H1 (cell line): ENCODE measurements around the gene BMI1. TPM values are rescaled to one million over a fixed set of nuclear protein-coding genes. Genes with fewer than 3 reads are reported as not detected.
A peak's percentile ranks its signal among the peaks of the same experiment; 100 is the strongest.

Source experiments
- CTCF ChIA-PET: fragments of 300-600 bp; sonication (Branson Sonifier 250); formaldehyde crosslinking; loops from one replicate; lab custom pipeline; 2021; ENCODE audit not compliant: partially characterized antibody; lab: Charles Lee
- POLR2A ChIA-PET: fragments of 300-600 bp; sonication (Branson Sonifier 250); formaldehyde crosslinking; loops from one replicate; lab custom pipeline; 2021; ENCODE audit warnings: inconsistent platforms; ENCODE audit not compliant: partially characterized antibody; lab: Charles Lee
- DNase-seq, 2 experiments: peaks; one replicate each; pipeline versions ENCODE4 v3.0.0 to v3.0.0-alpha.2; 2010 to 2022; ENCODE audit warnings: low spot score in 2 of 2, low read depth in 1 of 2, mixed read lengths in 1 of 2
- FAIRE-seq: peaks from 2 replicates; lab custom pipeline; 2011; peaks lifted over from hg19 to GRCh38; lab: Jason Lieb, UNC
- H2AFZ ChIP-seq: 2 replicates; pipeline ENCODE4 v1.8.1; 2012; ENCODE audit warnings: low read length, inconsistent platforms
- H2AK5ac ChIP-seq: 2 replicates; pipeline ENCODE4 v1.6.1; 2013; ENCODE audit warnings: low read depth, low read length
- H2BK120ac ChIP-seq: replicated peaks from 2 replicates; pipeline ENCODE3; 2013; ENCODE audit warnings: low read depth, low read length, inconsistent platforms
- H2BK12ac ChIP-seq: 2 replicates; pipeline ENCODE4 v1.6.1; 2013; ENCODE audit warnings: low read depth, low read length
- H2BK15ac ChIP-seq: 2 replicates; pipeline ENCODE4 v1.6.1; 2013; ENCODE audit warnings: low read length
- H2BK20ac ChIP-seq: 2 replicates; pipeline ENCODE4 v1.6.1; 2013; ENCODE audit warnings: low read length
- H2BK5ac ChIP-seq: 2 replicates; pipeline ENCODE4 v1.6.1; 2013; ENCODE audit warnings: low read depth, low read length
- H3K14ac ChIP-seq: 2 replicates; pipeline ENCODE4 v1.6.1; 2013; ENCODE audit warnings: inconsistent platforms; ENCODE audit not compliant: insufficient read length
- H3K18ac ChIP-seq: 2 replicates; pipeline ENCODE4 v1.6.1; 2013; ENCODE audit warnings: low read length; ENCODE audit errors: extremely low read depth
- H3K23ac ChIP-seq: 2 replicates; pipeline ENCODE4 v1.6.1; 2013; ENCODE audit warnings: inconsistent platforms; ENCODE audit not compliant: insufficient read length
- H3K23me2 ChIP-seq: 2 replicates; pipeline ENCODE4 v1.6.1; 2013; ENCODE audit warnings: low read depth, low read length
- H3K27ac ChIP-seq: 2 replicates; pipeline ENCODE4 v1.6.1; 2011; ENCODE audit warnings: low read depth, low read length, inconsistent platforms
- H3K27me3 ChIP-seq, 4 experiments: replicated peaks in 1 of 4; 1 replicate in 1 of 4; 2 replicates in 3 of 4; pipeline versions ENCODE4 v1.6.1 to v1.8.1; 2011 to 2013; ENCODE audit warnings: low read length in 3 of 4, mild to moderate bottlenecking in 3 of 4, inconsistent platforms in 2 of 4, mixed read lengths in 2 of 4, moderate library complexity in 1 of 4; ENCODE audit not compliant: control insufficient read depth in 3 of 4, insufficient read depth in 3 of 4; ENCODE audit errors: extremely low read depth in 1 of 4
- H3K36me3 ChIP-seq, 4 experiments: 2 replicates each; pipeline versions ENCODE4 v1.6.1 to v1.8.1; 2011 to 2013; ENCODE audit warnings: mild to moderate bottlenecking in 4 of 4, low read length in 3 of 4, moderate library complexity in 2 of 4, control low read depth in 1 of 4, inconsistent platforms in 1 of 4; ENCODE audit not compliant: insufficient read depth in 4 of 4, control insufficient read depth in 2 of 4
- H3K4ac ChIP-seq: replicated peaks from 2 replicates; pipeline ENCODE3; 2013; ENCODE audit warnings: low read length, low read depth, mixed read lengths, inconsistent platforms; ENCODE audit not compliant: insufficient read length
- H3K4me1 ChIP-seq, 4 experiments: replicated peaks in 1 of 4; 1 replicate in 1 of 4; 2 replicates in 3 of 4; pipeline versions ENCODE4 v1.6.1 to v1.8.1; 2011 to 2013; ENCODE audit warnings: low read length in 3 of 4, inconsistent platforms in 2 of 4, mixed read lengths in 1 of 4; ENCODE audit not compliant: insufficient read depth in 4 of 4, control insufficient read depth in 3 of 4
- H3K4me2 ChIP-seq, 2 experiments: 2 replicates each; pipeline versions ENCODE4 v1.6.1 to v1.8.1; 2011 to 2013; ENCODE audit warnings: low read depth in 2 of 2, low read length in 2 of 2, control low read depth in 1 of 2, inconsistent platforms in 1 of 2, mild to moderate bottlenecking in 1 of 2; ENCODE audit not compliant: insufficient read depth in 1 of 2
- H3K4me3 ChIP-seq, 4 experiments: fragments of 200-600, 300-600 bp in 1 of 4; sonication (generic), shearing (Covaris generic), sonication (Bioruptor Twin) in 1 of 4; 2 replicates each; pipeline versions ENCODE4 v1.5.1 to v1.8.1; 2011 to 2016; ENCODE audit warnings: low read length in 4 of 4, low read depth in 3 of 4, control low read depth in 2 of 4, inconsistent platforms in 2 of 4, mild to moderate bottlenecking in 2 of 4, mixed read lengths in 1 of 4, moderate library complexity in 1 of 4; ENCODE audit not compliant: insufficient read depth in 2 of 4; ENCODE audit errors: extremely low read depth in 1 of 4
- H3K56ac ChIP-seq: replicated peaks from 2 replicates; pipeline ENCODE3; 2013; ENCODE audit warnings: low read depth, mild to moderate bottlenecking, mixed read lengths, low read length, inconsistent platforms; ENCODE audit not compliant: insufficient read length
- H3K79me1 ChIP-seq: 2 replicates; pipeline ENCODE4 v1.6.1; 2013; ENCODE audit warnings: low read depth, low read length, control low read depth
- H3K79me2 ChIP-seq, 2 experiments: 2 replicates each; pipeline versions ENCODE4 v1.6.1 to v1.8.1; 2012 to 2013; ENCODE audit warnings: low read length in 2 of 2, mild to moderate bottlenecking in 2 of 2, inconsistent platforms in 1 of 2; ENCODE audit not compliant: insufficient read depth in 2 of 2, control insufficient read depth in 1 of 2
- H3K9ac ChIP-seq, 4 experiments: replicated peaks in 1 of 4; 1 replicate in 1 of 4; 2 replicates in 3 of 4; pipeline versions ENCODE4 v1.6.1 to v1.8.1; 2011 to 2013; ENCODE audit warnings: low read depth in 3 of 4, low read length in 3 of 4, control low read depth in 2 of 4, mild to moderate bottlenecking in 2 of 4, moderate library complexity in 2 of 4, inconsistent platforms in 1 of 4; ENCODE audit errors: extremely low read depth in 1 of 4
- H3K9me3 ChIP-seq, 2 experiments: 2 replicates each; pipeline versions ENCODE4 v1.6.1 to v1.8.1; 2012 to 2013; ENCODE audit warnings: mild to moderate bottlenecking in 2 of 2, moderate library complexity in 2 of 2, control low read depth in 1 of 2, inconsistent platforms in 1 of 2, low read depth in 1 of 2, low read length in 1 of 2, mixed read lengths in 1 of 2; ENCODE audit not compliant: insufficient read depth in 2 of 2
- H4K20me1 ChIP-seq, 2 experiments: replicated peaks in 1 of 2; 2 replicates each; pipeline versions ENCODE3 to v1.8.1; 2011 to 2013; ENCODE audit warnings: inconsistent platforms in 2 of 2, low read length in 2 of 2, mild to moderate bottlenecking in 1 of 2; ENCODE audit not compliant: insufficient read depth in 2 of 2, control insufficient read depth in 1 of 2
- H4K5ac ChIP-seq: 2 replicates; pipeline ENCODE4 v1.6.1; 2013; ENCODE audit warnings: low read length, low read depth, mixed read lengths, inconsistent platforms; ENCODE audit not compliant: insufficient read length
- H4K8ac ChIP-seq: 2 replicates; pipeline ENCODE4 v1.8.0; 2013; ENCODE audit warnings: mild to moderate bottlenecking, moderate library complexity, low read length, inconsistent platforms; ENCODE audit not compliant: insufficient read depth; ENCODE audit errors: extremely low read depth
- H4K91ac ChIP-seq: replicated peaks from 2 replicates; pipeline ENCODE3; 2013; ENCODE audit warnings: low read length, mixed read lengths, inconsistent platforms; ENCODE audit not compliant: insufficient read length
- ASH2L ChIP-seq: fragments of 200-600, 300-600 bp; sonication (generic); IDR thresholded peaks from one replicate; pipeline ENCODE4 v1.7.1; 2017; ENCODE audit warnings: low read length
- BACH1 ChIP-seq: IDR thresholded peaks from 2 replicates; pipeline ENCODE4 v1.6.1; 2012; ENCODE audit warnings: low read length, improper control_type of control experiment
- CHD1 ChIP-seq: IDR thresholded peaks from 2 replicates; pipeline ENCODE4 v1.6.1; 2012; ENCODE audit warnings: low read depth, low read length, improper control_type of control experiment
- CTCF ChIP-seq, 3 experiments: IDR thresholded peaks; 1 replicate in 2 of 3; 2 replicates in 1 of 3; pipeline versions ENCODE4 v1.5.1 to v1.6.1; 2011; ENCODE audit warnings: low read length in 3 of 3, mild to moderate bottlenecking in 3 of 3, inconsistent platforms in 2 of 3, low read depth in 1 of 3, moderate library complexity in 1 of 3; ENCODE audit not compliant: insufficient read depth in 1 of 3; ENCODE audit errors: control extremely low read depth in 1 of 3
- GTF2F1 ChIP-seq: IDR thresholded peaks from 2 replicates; pipeline ENCODE4 v1.6.1; 2012; ENCODE audit warnings: low read depth, low read length, improper control_type of control experiment, borderline replicate concordance
- KDM4A ChIP-seq: IDR thresholded peaks from one replicate; pipeline ENCODE4 v1.7.1; 2012; ENCODE audit warnings: low read depth, mild to moderate bottlenecking, moderate library complexity, low read length, inconsistent platforms; ENCODE audit not compliant: severe bottlenecking
- TAF1 ChIP-seq: IDR thresholded peaks from 2 replicates; pipeline ENCODE4 v1.6.1; 2011; ENCODE audit warnings: mild to moderate bottlenecking, low read depth, low read length
- YY1 ChIP-seq: IDR thresholded peaks from 2 replicates; pipeline ENCODE4 v1.6.1; 2011; ENCODE audit warnings: low read depth, mild to moderate bottlenecking, low read length
- WGBS, 2 experiments: shearing (Covaris generic) in 1 of 2; methylation state at CpG; one replicate each; pipeline versions ENCODE4 v1.1.6 to v1.1.7; 2013 to 2015; ENCODE audit warnings: low lambda C conversion rate in 2 of 2, mixed read lengths in 2 of 2, inconsistent platforms in 1 of 2, low coverage in 1 of 2, missing lambda C conversion rate in 1 of 2; ENCODE audit not compliant: insufficient replicate concordance in 2 of 2, insufficient coverage in 1 of 2, insufficient read length in 1 of 2; ENCODE audit errors: extremely low coverage in 1 of 2, missing lambda C conversion rate in 1 of 2; 5-methylcytosine and 5-hydroxymethylcytosine counted together
- polyA plus RNA-seq, 7 experiments: library from polyadenylated mRNA; depleted of rRNA in 3 of 7; stranded (reverse) in 5 of 7; unstranded in 2 of 7; fragments of >200 nt in 5 of 7; fragments of 200-250 nt in 2 of 7; gene quantifications; 1 replicate in 5 of 7; 2 replicates in 1 of 7; 4 replicates in 1 of 7; pipeline versions ENCODE4 v1.2.1 to v1.2.3, GENCODE V29; 2011 to 2013; ENCODE audit warnings: missing spikeins in 2 of 7, mixed read lengths in 2 of 7
- total RNA-seq: library from RNA; stranded (reverse); fragmentation: NEBNext Ultra II Directional; extraction: Animal tissue kit (Norgen Biotek cat#: 25700); gene quantifications from 2 replicates; pipeline ENCODE4 v1.2.1, GENCODE V29; 2021

The BMI1 gene
- total and polyA plus RNA-seq, 2 of the 8 experiments (the other 6 are each of a cell fraction or from before 2014, with no cell fraction given): 2.8 to 10.7 TPM

- Histone ChIP-seq H2BK15ac (no peak overlapping the region; the same call in 1 of the 2 replicates), H3K9ac (no peak overlapping the region; a peak in 3 of 7 replicates), H3K79me2 (no peaks in the 10 kb centered on the region), H3K14ac (no peak overlapping the region), H4K91ac (peak overlapping the region; percentile 71), H3K23ac (no peak overlapping the region), H3K4ac (no peak overlapping the region), H3K18ac (peak overlapping the region; percentile 65; the same call in 1 of the 2 replicates), H3K79me1 (no peaks in the 10 kb centered on the region), H4K8ac (peak overlapping the region; percentile 83; the same call in 1 of the 2 replicates), H2BK20ac (0 out of 2 replicates have a peak overlapping the region, but pooled peaks have one; percentile 65), H3K9me3 (no peaks in the 10 kb centered on the region; a peak in 1 of 4 replicates), H2BK120ac (no peak overlapping the region), H3K4me3 (peak overlapping the region; percentile 34 to 57 (median 48)), H3K27me3 (peaks cover 64 to 85% (median 75%) of the 10 kb centered on the region in 4 experiments), H2AFZ (peak overlapping the region; percentile 83; the same call in 1 of the 2 replicates), H3K4me1 (peaks cover 0 to 19% (median 9%) of the 10 kb centered on the region in 4 experiments; a peak in 6 of 7 replicates), H2AK5ac (no peak overlapping the region), H3K27ac (no peak overlapping the region), H2BK12ac (0 out of 2 replicates have a peak overlapping the region, but pooled peaks have one; percentile 84), H3K56ac (no peak overlapping the region), H3K23me2 (peaks cover 9% of the 10 kb centered on the region; the same call in 1 of the 2 replicates), H4K20me1 (peaks cover 0 to 5% of the 10 kb centered on the region in 2 experiments), H2BK5ac (no peak overlapping the region; the same call in 1 of the 2 replicates), H3K36me3 (peaks cover 0 to 3% (median 0%) of the 10 kb centered on the region in 4 experiments; a peak in 2 of 8 replicates), H4K5ac (no peak overlapping the region), H3K4me2 (peak overlapping the region; percentile 77 to 95)
- WGBS, 2 experiments: 5% methylated on average over 61 of the region's 73 CpGs; no CpG with 5 or more reads in 1 of the 2 experiments
- ChIA-PET CTCF (interaction anchor here (1.2 kb wide), 1 partner anchor 19 kb away, joined by 3 read pairs; the partner anchor contains the start of gene COMMD3), POLR2A (interaction anchor here (0.7 to 1.8 kb wide), 3 partner anchors 8 to 19 kb away, joined by 3 to 5 read pairs (median 4); partner anchors contain the start of gene COMMD3)
- DNase-seq (peak in 1 of 2 experiments; percentile 88), FAIRE-seq (no peak)
- TF ChIP-seq CTCF (IDR thresholded peaks at IDR 0.05; ENCODE audit: control extremely low read depth in 1 of 3, insufficient read depth in 1 of 3, low read depth in 1 of 3, low read length in 3 of 3) (peak in 1 of 3 experiments; percentile 13; a peak in 1 of 4 replicates), GTF2F1 (peak; percentile 49; the same call in 1 of the 2 replicates), ASH2L (peak; percentile 13), YY1 (peak; percentile 97), KDM4A (peak; percentile 75), BACH1 (no peak), TAF1 (0 out of 2 replicates have a peak, but pooled peaks have one; percentile 21), CHD1 (no peak)
These were observed 13.7 kb downstream of the BMI1 start for GRCh38 chr10:22334414-22335172.
